Measurements from ENCODE around the gene KLHL18. TPM values are rescaled to one million over a fixed set of nuclear protein-coding genes. Genes with fewer than 3 reads are reported as not detected.
"Not testable (repeated sequence)": the region's sequence is repeated elsewhere in the genome, so short reads cannot be mapped to it uniquely, and the experiment has no call there.

The KLHL18 gene
- total RNA-seq, 1 donor, result 22.9 TPM

DNA sequence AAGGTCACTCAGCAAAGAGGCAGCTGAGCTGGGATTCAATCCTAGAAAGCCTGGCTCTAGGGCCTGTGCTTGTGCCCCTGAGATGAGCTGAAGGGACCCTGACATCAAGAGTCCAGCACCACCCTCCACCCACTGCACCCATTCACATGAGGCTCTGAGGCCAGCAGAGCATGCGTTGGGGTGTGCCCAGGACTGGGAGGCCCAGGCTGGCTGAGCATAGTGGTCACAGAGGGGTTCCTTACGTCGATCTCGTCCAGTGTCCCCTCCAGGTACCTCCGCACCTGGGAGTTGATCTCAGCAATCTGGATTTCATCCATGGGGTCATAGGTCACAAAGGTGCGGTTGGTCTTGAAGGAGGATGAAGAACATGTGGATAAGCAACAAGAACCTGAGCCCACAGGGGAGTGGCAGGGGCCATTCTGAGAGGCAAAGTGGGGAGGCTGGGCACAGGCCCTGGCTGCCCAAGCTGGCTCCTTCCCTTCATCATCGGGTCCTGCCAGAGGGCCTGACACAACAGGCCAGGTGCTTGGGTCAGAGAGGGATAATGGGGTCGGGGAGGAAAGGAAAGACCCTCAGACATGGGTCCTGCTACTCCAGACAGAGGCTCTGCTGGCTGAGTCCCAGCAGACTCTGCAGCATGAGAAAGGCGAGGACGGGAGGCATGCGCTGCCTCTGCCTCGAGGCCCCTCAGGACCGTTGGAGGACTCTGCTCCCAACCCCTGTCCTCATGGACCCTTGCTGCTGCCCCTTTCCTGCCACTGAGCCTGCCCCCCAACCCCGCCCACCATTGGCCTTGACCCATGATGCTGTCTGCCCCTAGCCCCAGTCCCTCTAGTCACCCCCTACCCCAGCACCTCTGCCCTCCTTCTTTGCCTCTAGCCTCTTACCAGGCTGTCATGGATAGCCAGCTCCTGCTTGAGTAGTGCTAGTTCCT is 35.3 kb upstream of the KLHL18 start:
- no peak for DNase-seq (ENCODE audit: low read depth)
- H3K4me3 ChIP-seq (ENCODE audit: low read depth, low read length), result no peak overlapping the region
- TF ChIP-seq, protein P1, sequence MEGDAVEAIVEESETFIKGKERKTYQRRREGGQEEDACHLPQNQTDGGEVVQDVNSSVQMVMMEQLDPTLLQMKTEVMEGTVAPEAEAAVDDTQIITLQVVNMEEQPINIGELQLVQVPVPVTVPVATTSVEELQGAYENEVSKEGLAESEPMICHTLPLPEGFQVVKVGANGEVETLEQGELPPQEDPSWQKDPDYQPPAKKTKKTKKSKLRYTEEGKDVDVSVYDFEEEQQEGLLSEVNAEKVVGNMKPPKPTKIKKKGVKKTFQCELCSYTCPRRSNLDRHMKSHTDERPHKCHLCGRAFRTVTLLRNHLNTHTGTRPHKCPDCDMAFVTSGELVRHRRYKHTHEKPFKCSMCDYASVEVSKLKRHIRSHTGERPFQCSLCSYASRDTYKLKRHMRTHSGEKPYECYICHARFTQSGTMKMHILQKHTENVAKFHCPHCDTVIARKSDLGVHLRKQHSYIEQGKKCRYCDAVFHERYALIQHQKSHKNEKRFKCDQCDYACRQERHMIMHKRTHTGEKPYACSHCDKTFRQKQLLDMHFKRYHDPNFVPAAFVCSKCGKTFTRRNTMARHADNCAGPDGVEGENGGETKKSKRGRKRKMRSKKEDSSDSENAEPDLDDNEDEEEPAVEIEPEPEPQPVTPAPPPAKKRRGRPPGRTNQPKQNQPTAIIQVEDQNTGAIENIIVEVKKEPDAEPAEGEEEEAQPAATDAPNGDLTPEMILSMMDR (IDR thresholded peaks at IDR 0.05; ENCODE audit: insufficient read depth, low read depth, low read length), result no peak

DNA sequence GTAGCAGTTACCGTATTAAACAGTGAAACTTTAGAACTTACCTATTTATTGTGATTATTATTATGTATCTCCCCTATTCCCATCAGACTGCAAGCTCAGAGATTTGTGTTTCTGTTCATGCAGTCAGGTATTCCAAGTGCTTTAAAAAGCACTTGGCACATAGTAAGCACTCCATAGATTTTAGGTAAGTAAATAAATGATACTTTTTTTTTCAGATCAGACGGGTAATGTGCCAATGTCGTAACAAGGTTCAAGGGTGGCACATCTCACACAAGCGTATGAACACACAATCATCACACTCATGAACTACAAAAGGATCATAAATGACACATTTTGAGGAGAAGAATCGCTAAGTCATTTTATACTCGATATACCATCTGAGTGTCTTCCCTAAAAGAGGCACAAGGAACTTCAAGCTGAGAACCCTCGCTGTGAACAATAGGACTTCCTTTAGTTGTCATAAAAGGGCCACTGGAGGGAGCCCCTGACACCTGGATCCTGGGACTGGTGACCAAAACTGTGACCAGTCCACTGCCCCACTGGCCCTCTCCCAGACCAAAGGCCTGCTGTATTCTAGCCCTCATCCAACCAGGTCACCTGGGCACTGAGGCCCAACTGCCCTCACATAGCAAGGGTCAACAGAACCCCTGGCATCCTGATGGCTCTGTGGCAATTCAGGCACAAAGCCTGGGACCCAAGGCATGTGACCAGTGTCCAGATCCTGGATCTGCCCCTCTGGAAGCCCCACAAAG is 32.3 kb upstream of the KLHL18 start:
- peak; percentile 47 for DNase-seq (ENCODE audit: low read depth)
- no peak overlapping the region for H3K4me3 ChIP-seq (ENCODE audit: low read depth, low read length)
- TF ChIP-seq, protein P1 (IDR thresholded peaks at IDR 0.05; ENCODE audit: insufficient read depth, low read depth, low read length), result peak; percentile 49

DNA sequence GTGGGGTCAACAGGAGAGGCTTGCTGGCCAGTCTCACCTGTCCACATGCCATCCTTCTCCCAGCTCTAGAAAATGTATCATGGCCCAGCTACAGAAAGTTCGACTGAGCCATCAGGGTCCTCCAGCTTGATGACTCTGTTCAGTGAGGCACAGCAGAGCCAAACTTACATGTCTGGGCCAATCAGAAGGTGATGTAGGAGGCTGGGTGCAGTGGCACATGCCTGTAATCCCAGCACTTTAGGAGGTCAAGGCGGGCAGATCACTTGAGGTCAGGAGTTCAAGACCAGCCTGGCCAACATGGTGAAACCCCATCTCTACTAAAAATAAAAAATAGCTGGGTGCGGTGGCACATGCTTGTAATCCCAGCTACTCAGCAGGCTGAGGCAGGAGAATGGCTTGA is 31.7 kb upstream of the KLHL18 start:
- not testable (repeated sequence) for H3K4me3 ChIP-seq (ENCODE audit: low read depth, low read length); DNase-seq (ENCODE audit: low read depth)

DNA sequence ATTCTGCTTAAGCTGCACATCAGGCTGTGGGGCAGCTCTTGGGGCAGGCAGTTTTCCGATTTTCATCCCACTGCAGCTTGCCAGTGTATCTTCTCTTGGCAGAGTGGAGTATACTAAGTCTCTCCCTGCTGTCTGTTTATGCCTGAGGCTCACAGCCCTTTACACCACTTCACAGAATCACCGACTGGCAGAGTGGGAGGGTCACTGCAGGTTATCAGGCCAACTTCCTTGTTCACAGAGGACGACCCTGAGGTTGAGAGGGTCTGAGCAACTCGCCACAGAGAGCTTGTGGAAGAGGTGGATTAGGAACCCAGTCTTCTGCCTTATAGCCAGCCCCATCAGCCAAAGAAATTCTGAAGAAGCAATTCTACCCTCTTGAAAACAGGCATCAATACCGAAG is 31.1 kb upstream of the KLHL18 start:
- no peak for DNase-seq (ENCODE audit: low read depth)
- TF ChIP-seq, protein P1 (IDR thresholded peaks at IDR 0.05; ENCODE audit: insufficient read depth, low read depth, low read length), result no peak
- no peak overlapping the region for H3K4me3 ChIP-seq (ENCODE audit: low read depth, low read length)

DNA sequence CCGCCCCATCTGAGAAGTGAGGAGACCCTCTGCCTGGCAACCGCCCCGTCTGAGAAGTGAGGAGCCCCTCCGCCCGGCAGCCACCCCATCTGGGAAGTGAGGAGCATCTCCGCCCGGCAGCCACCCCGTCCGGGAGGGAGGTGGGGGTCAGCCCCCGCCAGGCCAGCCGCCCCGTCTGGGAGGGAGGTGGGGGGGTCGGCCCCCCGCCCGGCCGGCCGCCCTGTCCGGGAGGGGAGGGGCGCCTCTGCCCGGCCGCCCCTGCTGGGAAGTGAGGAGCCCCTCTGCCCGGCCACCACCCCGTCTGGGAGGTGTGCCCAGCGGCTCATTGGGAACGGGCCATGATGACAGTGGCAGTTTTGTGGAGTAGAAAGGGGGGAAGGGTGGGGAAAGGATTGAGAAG is 26.4 kb upstream of the KLHL18 start:
- DNase-seq (ENCODE audit: low read depth); H3K4me3 ChIP-seq (ENCODE audit: low read depth, low read length): not testable (repeated sequence)

DNA sequence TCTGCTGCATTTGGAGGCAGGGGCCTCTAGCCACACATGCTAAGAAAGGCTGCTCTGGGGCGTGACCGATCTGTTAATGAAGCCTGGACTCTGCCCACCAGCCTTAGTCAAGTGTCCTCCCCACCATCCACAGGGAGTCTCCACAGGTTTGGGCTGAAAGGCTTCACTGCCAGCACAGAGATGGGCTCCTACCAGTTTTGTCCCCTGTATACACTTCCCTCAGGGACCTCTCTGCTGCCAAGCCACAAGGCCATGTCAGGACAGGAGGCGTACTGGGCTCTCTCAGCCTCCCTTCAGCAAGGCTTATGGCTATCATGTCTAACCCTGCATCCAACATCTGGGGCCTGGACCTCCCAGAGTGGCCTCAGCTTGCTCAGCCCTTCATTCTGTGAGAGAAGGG is 23.6 kb upstream of the KLHL18 start:
- no peak overlapping the region for H3K4me3 ChIP-seq (ENCODE audit: low read depth, low read length)
- no peak for DNase-seq (ENCODE audit: low read depth)
- TF ChIP-seq, protein P1 (IDR thresholded peaks at IDR 0.05; ENCODE audit: insufficient read depth, low read depth, low read length), result no peak

DNA sequence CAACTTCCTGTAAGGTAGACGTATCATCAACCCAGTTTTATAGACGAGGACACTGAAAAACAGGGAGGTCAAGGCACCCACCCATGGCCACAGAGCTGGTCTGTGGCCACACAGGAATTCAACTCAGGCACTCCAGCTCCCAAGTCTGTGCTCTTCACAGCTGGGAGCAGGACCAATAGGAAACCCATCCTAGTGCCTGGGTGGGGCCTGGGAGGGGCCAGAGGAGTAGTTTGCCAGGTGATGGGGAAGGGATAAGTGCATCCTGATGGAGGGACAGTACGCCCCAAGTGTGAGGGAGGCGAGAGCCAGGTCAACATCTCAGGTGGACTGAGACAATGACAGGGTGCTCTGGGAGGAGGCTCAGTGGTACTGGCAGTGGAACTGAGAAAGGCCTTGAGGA is 22.1 kb upstream of the KLHL18 start:
- DNase-seq (ENCODE audit: low read depth), result no peak
- H3K4me3 ChIP-seq (ENCODE audit: low read depth, low read length), result no peak overlapping the region
- TF ChIP-seq, protein P1 (IDR thresholded peaks at IDR 0.05; ENCODE audit: insufficient read depth, low read depth, low read length), result no peak

Data from fibroblast of villous mesenchyme (primary cell).